Measurements from ENCODE around the gene GINS3.

GINS3 gene

GRCh38 chr16:58360041-58360634 lies 32.1 kb upstream of the GINS3 start:
- in situ Hi-C loops (cut with MboI; ENCODE audit: low pct_unique_long_range_greater_than_20kb, low sequenced_read_pairs, unreplicated experiment): no loop called here
- TF ChIP-seq CTCF (IDR thresholded peaks at IDR 0.05; ENCODE audit: extremely low read depth, insufficient read depth, missing control alignments): no peak
- no peak for DNase-seq (ENCODE audit: low spot score)

- DNase-seq (ENCODE audit: low spot score): no peak
- in situ Hi-C loops (cut with MboI; ENCODE audit: low pct_unique_long_range_greater_than_20kb, low sequenced_read_pairs, unreplicated experiment): no loop called here
- TF ChIP-seq CTCF (IDR thresholded peaks at IDR 0.05; ENCODE audit: extremely low read depth, insufficient read depth, missing control alignments): no peak
These were observed 30.5 kb upstream of the GINS3 start for GRCh38 chr16:58361726-58362125.

GRCh38 chr16:58363746-58364393 lies 28.4 kb upstream of the GINS3 start:
- in situ Hi-C loops (cut with MboI; ENCODE audit: low pct_unique_long_range_greater_than_20kb, low sequenced_read_pairs, unreplicated experiment): no loop called here
- no peak for DNase-seq (ENCODE audit: low spot score)
- TF ChIP-seq CTCF (IDR thresholded peaks at IDR 0.05; ENCODE audit: extremely low read depth, insufficient read depth, missing control alignments): no peak

GRCh38 chr16:58365623-58366022 lies 26.6 kb upstream of the GINS3 start:
- DNase-seq (ENCODE audit: low spot score): no peak
- TF ChIP-seq CTCF (IDR thresholded peaks at IDR 0.05; ENCODE audit: extremely low read depth, insufficient read depth, missing control alignments): no peak
- in situ Hi-C loops (cut with MboI; ENCODE audit: low pct_unique_long_range_greater_than_20kb, low sequenced_read_pairs, unreplicated experiment): no loop called here

- no peak for TF ChIP-seq CTCF (IDR thresholded peaks at IDR 0.05; ENCODE audit: extremely low read depth, insufficient read depth, missing control alignments)
- in situ Hi-C loops (cut with MboI; ENCODE audit: low pct_unique_long_range_greater_than_20kb, low sequenced_read_pairs, unreplicated experiment): no loop called here
- no peak for DNase-seq (ENCODE audit: low spot score)
These were observed 25.8 kb upstream of the GINS3 start for GRCh38 chr16:58366247-58367031.

GRCh38 chr16:58367252-58367651 lies 25.0 kb upstream of the GINS3 start:
- in situ Hi-C loops (cut with MboI; ENCODE audit: low pct_unique_long_range_greater_than_20kb, low sequenced_read_pairs, unreplicated experiment): no loop called here
- DNase-seq (ENCODE audit: low spot score): no peak
- no peak for TF ChIP-seq CTCF (IDR thresholded peaks at IDR 0.05; ENCODE audit: extremely low read depth, insufficient read depth, missing control alignments)

Data from GM13977 (cell line).